Medulla oblongata (tissue), 1 donor: ENCODE results near the gene UFSP2.

Source experiments
- DNase-seq: peaks from one replicate; pipeline ENCODE4 v3.0.0-alpha.2; 2015; ENCODE audit errors: extremely low spot score

UFSP2 gene

GRCh38 chr4:185352741-185353140, 73.0 kb downstream of the UFSP2 start:
- no peak for DNase-seq

- no peak for DNase-seq
Measured at GRCh38 chr4:185352202-185352601, 73.6 kb downstream of the UFSP2 start.

DNA sequence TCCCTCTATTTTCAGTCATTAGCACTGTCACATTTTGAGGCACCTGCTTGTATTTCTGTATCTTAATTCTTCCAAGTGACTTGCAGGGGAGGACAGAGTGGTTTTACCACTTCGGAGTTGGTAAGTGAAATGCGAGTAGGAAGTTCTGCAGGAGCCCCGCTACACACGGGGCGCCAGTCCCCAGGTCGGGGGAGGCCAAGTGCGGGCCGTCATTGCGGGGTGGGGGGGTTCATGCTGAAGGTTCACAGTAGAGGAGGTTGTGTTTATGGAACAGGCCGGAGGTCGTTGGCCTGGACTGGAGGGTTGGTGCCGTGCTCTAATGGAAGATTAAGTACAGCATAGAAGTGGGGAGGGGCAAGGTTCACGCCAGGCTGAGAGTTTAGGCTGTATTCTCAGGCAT, 74.1 kb downstream of the UFSP2 start:
- DNase-seq = no peak
